ENCODE data around the gene G3BP2. TPM values are rescaled to one million over a fixed set of nuclear protein-coding genes. Genes with fewer than 3 reads are reported as not detected.
A peak's percentile ranks its signal among the peaks of the same experiment; 100 is the strongest.

The G3BP2 gene
- total and polyA plus RNA-seq, 10 of the 15 experiments (the other 5 are each of a cell fraction or from before 2014, with no cell fraction given), result 22.2 to 176 (median 102) TPM

GRCh38 chr4:75666299-75666698 is 6.9 kb downstream of the G3BP2 start:
- CTCF ChIA-PET, result interaction anchor here (2.4 to 7.0 kb wide), 3 partner anchors 12 to 58 kb away, joined by 12 to 35 read pairs (median 28); partner anchors contain the start of gene USO1
- no peak for TF ChIP-seq TCF3 (IDR thresholded peaks at IDR 0.05; ENCODE audit: borderline replicate concordance, insufficient read depth, low read depth, low read length)
- TF ChIP-seq TCF7 (IDR thresholded peaks at IDR 0.05; ENCODE audit: borderline replicate concordance), result no peak
- no peak for TF ChIP-seq CEBPB (IDR thresholded peaks at IDR 0.05; ENCODE audit: borderline replicate concordance in 1 of 2, low read depth in 2 of 2, low read length in 2 of 2)
- TF ChIP-seq, protein P1, sequence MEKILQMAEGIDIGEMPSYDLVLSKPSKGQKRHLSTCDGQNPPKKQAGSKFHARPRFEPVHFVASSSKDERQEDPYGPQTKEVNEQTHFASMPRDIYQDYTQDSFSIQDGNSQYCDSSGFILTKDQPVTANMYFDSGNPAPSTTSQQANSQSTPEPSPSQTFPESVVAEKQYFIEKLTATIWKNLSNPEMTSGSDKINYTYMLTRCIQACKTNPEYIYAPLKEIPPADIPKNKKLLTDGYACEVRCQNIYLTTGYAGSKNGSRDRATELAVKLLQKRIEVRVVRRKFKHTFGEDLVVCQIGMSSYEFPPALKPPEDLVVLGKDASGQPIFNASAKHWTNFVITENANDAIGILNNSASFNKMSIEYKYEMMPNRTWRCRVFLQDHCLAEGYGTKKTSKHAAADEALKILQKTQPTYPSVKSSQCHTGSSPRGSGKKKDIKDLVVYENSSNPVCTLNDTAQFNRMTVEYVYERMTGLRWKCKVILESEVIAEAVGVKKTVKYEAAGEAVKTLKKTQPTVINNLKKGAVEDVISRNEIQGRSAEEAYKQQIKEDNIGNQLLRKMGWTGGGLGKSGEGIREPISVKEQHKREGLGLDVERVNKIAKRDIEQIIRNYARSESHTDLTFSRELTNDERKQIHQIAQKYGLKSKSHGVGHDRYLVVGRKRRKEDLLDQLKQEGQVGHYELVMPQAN (conservative IDR thresholded peaks at IDR 0.05), result no peak
- no peak for TF ChIP-seq IKZF2 (IDR thresholded peaks at IDR 0.05)
- no peak for TF ChIP-seq SUPT20H (IDR thresholded peaks at IDR 0.05; ENCODE audit: borderline replicate concordance, control insufficient read depth, low read depth, low read length)
- no peak for TF ChIP-seq IRF4 (IDR thresholded peaks at IDR 0.05; ENCODE audit: low read depth, low read length)
- TF ChIP-seq CREB1 (IDR thresholded peaks at IDR 0.05; ENCODE audit: low read depth), result no peak
- no peak for TF ChIP-seq HDAC2 (IDR thresholded peaks at IDR 0.05)
- TF ChIP-seq, protein P2, sequence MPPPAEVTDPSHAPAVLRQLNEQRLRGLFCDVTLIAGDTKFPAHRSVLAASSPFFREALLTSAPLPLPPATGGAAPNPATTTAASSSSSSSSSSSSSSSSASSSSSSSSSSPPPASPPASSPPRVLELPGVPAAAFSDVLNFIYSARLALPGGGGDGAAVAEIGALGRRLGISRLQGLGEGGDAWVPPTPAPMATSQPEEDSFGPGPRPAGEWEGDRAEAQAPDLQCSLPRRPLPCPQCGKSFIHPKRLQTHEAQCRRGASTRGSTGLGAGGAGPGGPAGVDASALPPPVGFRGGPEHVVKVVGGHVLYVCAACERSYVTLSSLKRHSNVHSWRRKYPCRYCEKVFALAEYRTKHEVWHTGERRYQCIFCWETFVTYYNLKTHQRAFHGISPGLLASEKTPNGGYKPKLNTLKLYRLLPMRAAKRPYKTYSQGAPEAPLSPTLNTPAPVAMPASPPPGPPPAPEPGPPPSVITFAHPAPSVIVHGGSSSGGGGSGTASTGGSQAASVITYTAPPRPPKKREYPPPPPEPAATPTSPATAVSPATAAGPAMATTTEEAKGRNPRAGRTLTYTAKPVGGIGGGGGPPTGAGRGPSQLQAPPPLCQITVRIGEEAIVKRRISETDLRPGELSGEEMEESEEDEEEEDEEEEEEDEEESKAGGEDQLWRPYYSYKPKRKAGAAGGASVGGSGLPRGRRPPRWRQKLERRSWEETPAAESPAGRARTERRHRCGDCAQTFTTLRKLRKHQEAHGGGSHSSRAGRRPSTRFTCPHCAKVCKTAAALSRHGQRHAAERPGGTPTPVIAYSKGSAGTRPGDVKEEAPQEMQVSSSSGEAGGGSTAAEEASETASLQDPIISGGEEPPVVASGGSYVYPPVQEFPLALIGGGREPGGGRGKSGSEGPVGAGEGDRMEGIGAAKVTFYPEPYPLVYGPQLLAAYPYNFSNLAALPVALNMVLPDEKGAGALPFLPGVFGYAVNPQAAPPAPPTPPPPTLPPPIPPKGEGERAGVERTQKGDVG (CRISPR knock-in tag; IDR thresholded peaks at IDR 0.05), result no peak
- TF ChIP-seq RAD51 (IDR thresholded peaks at IDR 0.05), result no peak
- no peak for TF ChIP-seq NR2C1 (IDR thresholded peaks at IDR 0.05)
- TF ChIP-seq PKNOX1 (IDR thresholded peaks at IDR 0.05), result no peak
- TF ChIP-seq CBX3 (IDR thresholded peaks at IDR 0.05; ENCODE audit: borderline replicate concordance, low read depth), result no peak
- TF ChIP-seq DPF2 (IDR thresholded peaks at IDR 0.05), result no peak
- TF ChIP-seq EZH2 (IDR thresholded peaks at IDR 0.05; ENCODE audit: borderline replicate concordance, control insufficient read depth, low read depth, low read length), result no peak

More at GRCh38 chr4:75666299-75666698, 6.9 kb downstream of the G3BP2 start:
- H2AFZ ChIP-seq (ENCODE audit: control insufficient read depth, low read depth, low read length), result no peak overlapping the region
- H3K4me1 ChIP-seq (ENCODE audit: control insufficient read depth, insufficient read depth, low read length), result no peaks in the 10 kb centered on the region; the same call in 1 of the 2 replicates
- H3K9me3 ChIP-seq (replicated peaks; ENCODE audit: control insufficient read depth, insufficient read depth, low read length), result no peaks in the 10 kb centered on the region
- H3K27ac ChIP-seq (ENCODE audit: control insufficient read depth, insufficient read depth), result no peak overlapping the region
- in situ Hi-C loops (cut with MboI) (no loop called here), intact Hi-C loops (cut with micrococcal nuclease; ENCODE audit: unreplicated experiment) (no loop called here)
- 76% methylated on average over 4 of the region's 4 CpGs for WGBS (ENCODE audit: insufficient coverage, insufficient replicate concordance, low lambda C conversion rate, missing lambda C conversion rate)
- H3K9ac ChIP-seq (ENCODE audit: control insufficient read depth, insufficient read depth, low read length), result no peak overlapping the region
- H3K4me2 ChIP-seq (ENCODE audit: control insufficient read depth, insufficient read depth), result peak overlapping the region; percentile 52
- H3K27me3 ChIP-seq (replicated peaks in 1 of 2; ENCODE audit: control insufficient read depth in 2 of 2, insufficient read depth in 2 of 2, low read length in 1 of 2), result no peaks in the 10 kb centered on the region
- H4K20me1 ChIP-seq (ENCODE audit: control insufficient read depth, insufficient read depth), result peaks cover 7% of the 10 kb centered on the region
- FAIRE-seq (no peak), DNase-seq (ENCODE audit: low read depth, low spot score) (no peak), ATAC-seq (no peak)
- peaks cover 93% of the 10 kb centered on the region for H3K79me2 ChIP-seq (ENCODE audit: control insufficient read depth, insufficient read depth, low read length)
- POLR2A ChIA-PET, result interaction anchor here (0.6 kb wide), 1 partner anchor 61 kb away, joined by 3 read pairs; no protein-coding TSS in a partner anchor
- SMC1A ChIA-PET (ENCODE audit: uncharacterized antibody, unreplicated experiment), result interaction anchor here (0.8 kb wide), 1 partner anchor 29 kb away, joined by 3 read pairs; no protein-coding TSS in a partner anchor
- peak overlapping the region; percentile 15; the same call in 1 of the 2 replicates for H3K4me3 ChIP-seq
- RAD21 ChIA-PET (ENCODE audit: unreplicated experiment), result no interaction called here
- peaks cover 0 to 3% of the 10 kb centered on the region in 2 experiments; a peak in 2 of 4 replicates for H3K36me3 ChIP-seq (ENCODE audit: control insufficient read depth in 2 of 2, insufficient read depth in 2 of 2, low read length in 1 of 2)
- no TSS peak for BruUV-seq (replicated peaks)
